Measurements from ENCODE around the gene TNS2.
"Not testable (repeated sequence)": the region's sequence is repeated elsewhere in the genome, so short reads cannot be mapped to it uniquely, and the experiment has no call there.

- TF ChIP-seq, protein P1, sequence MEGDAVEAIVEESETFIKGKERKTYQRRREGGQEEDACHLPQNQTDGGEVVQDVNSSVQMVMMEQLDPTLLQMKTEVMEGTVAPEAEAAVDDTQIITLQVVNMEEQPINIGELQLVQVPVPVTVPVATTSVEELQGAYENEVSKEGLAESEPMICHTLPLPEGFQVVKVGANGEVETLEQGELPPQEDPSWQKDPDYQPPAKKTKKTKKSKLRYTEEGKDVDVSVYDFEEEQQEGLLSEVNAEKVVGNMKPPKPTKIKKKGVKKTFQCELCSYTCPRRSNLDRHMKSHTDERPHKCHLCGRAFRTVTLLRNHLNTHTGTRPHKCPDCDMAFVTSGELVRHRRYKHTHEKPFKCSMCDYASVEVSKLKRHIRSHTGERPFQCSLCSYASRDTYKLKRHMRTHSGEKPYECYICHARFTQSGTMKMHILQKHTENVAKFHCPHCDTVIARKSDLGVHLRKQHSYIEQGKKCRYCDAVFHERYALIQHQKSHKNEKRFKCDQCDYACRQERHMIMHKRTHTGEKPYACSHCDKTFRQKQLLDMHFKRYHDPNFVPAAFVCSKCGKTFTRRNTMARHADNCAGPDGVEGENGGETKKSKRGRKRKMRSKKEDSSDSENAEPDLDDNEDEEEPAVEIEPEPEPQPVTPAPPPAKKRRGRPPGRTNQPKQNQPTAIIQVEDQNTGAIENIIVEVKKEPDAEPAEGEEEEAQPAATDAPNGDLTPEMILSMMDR (IDR thresholded peaks at IDR 0.05): not testable (repeated sequence)
- TF ChIP-seq POLR2A, POLR2AphosphoS5 (IDR thresholded peaks at IDR 0.05): not testable (repeated sequence)
Observed at GRCh38 chr12:53033832-53034231, 16.0 kb upstream of the TNS2 start.

Data from transverse colon (tissue), 4 donors.